Thoracic aorta (tissue), 2 donors: ENCODE data around the gene ZMYND10. TPM values are rescaled to one million over a fixed set of nuclear protein-coding genes. Genes with fewer than 3 reads are reported as not detected.
"Not testable (repeated sequence)": the region's sequence is repeated elsewhere in the genome, so short reads cannot be mapped to it uniquely, and the experiment has no call there.

Experiments used
- ATAC-seq: fragments of 150-250 bp; one replicate; pipeline ENCODE4 v1.8.0; 2017; ENCODE audit warnings: low read depth; ENCODE audit not compliant: insufficient number of reproducible peaks, low FRiP score
- DNase-seq: peaks from one replicate; pipeline ENCODE4 v3.0.0-alpha.2; 2020; ENCODE audit warnings: low spot score
- H3K27ac ChIP-seq, 2 donors: fragments of 200-600 bp; sonication (generic); 1 replicate in 1 of 2; 2 replicates in 1 of 2; pipeline ENCODE4 v1.5.1; 2016; ENCODE audit warnings: mild to moderate bottlenecking in 2 of 2, moderate library complexity in 2 of 2
- H3K27me3 ChIP-seq: fragments of 200-600 bp; sonication (generic); replicated peaks from 2 replicates; pipeline ENCODE4 v1.6.0; 2016; ENCODE audit warnings: mild to moderate bottlenecking; ENCODE audit not compliant: insufficient read depth
- H3K36me3 ChIP-seq: fragments of 200-600 bp; sonication (generic); one replicate; pipeline ENCODE4 v1.5.1; 2016
- H3K4me1 ChIP-seq, 2 donors: fragments of 200-600 bp; sonication (generic); 1 replicate in 1 of 2; 2 replicates in 1 of 2; pipeline versions ENCODE4 v1.5.1 to v1.6.0; 2016; ENCODE audit warnings: low read depth in 2 of 2, mild to moderate bottlenecking in 1 of 2; ENCODE audit not compliant: control insufficient read depth in 1 of 2
- H3K4me3 ChIP-seq: fragments of 200-600 bp; sonication (generic); 2 replicates; pipeline ENCODE4 v1.5.1; 2016; ENCODE audit warnings: mild to moderate bottlenecking
- H3K9me3 ChIP-seq: fragments of 200-600 bp; sonication (generic); 2 replicates; pipeline ENCODE4 v1.5.1; 2016
- CTCF ChIP-seq: fragments of 200-600 bp; sonication (generic); IDR thresholded peaks from one replicate; pipeline ENCODE4 v1.5.1; 2019; ENCODE audit warnings: antibody characterized with exemption
- total RNA-seq, 2 donors: library from RNA; depleted of rRNA; stranded (reverse); fragments of >200 nt; gene quantifications; one replicate each; pipeline versions ENCODE4 v1.1.0 to v1.2.3, GENCODE V29; 2016

Gene ZMYND10
- total RNA-seq, 2 donors from 2014 or later: not detected

- Histone ChIP-seq H3K9me3 (no peaks in the 10 kb centered on the region), H3K27me3 (no peaks in the 10 kb centered on the region), H3K4me1 (peaks cover 11 to 21% of the 10 kb centered on the region in 2 donors), H3K27ac (no peak overlapping the region), H3K36me3 (peaks cover 4% of the 10 kb centered on the region), H3K4me3 (no peak overlapping the region)
- TF ChIP-seq CTCF: no peak
- DNase-seq (no peak), ATAC-seq (no peak)
These were observed 30.7 kb downstream of the ZMYND10 start for GRCh38 chr3:50314816-50315215.

GRCh38 chr3:50314342-50314741 lies 31.2 kb downstream of the ZMYND10 start:
- Histone ChIP-seq H3K27me3 (no peaks in the 10 kb centered on the region), H3K4me3 (no peak overlapping the region), H3K27ac (no peak overlapping the region), H3K36me3 (peaks cover 4% of the 10 kb centered on the region), H3K9me3 (no peaks in the 10 kb centered on the region), H3K4me1 (peaks cover 7 to 17% of the 10 kb centered on the region in 2 donors)
- ATAC-seq: no peak
- DNase-seq: no peak
- TF ChIP-seq CTCF: no peak

- not testable (repeated sequence) for DNase-seq
These were observed 33.5 kb downstream of the ZMYND10 start for GRCh38 chr3:50312041-50312440.

GRCh38 chr3:50304601-50305000 lies 40.9 kb downstream of the ZMYND10 start:
- no peak overlapping the region for H3K4me3 ChIP-seq
- no peak for ATAC-seq
- no peaks in the 10 kb centered on the region for H3K36me3 ChIP-seq
- H3K9me3 ChIP-seq: no peaks in the 10 kb centered on the region
- H3K4me1 ChIP-seq: peaks cover 7 to 11% of the 10 kb centered on the region in 2 donors
- TF ChIP-seq CTCF: no peak
- no peaks in the 10 kb centered on the region for H3K27me3 ChIP-seq
- DNase-seq: no peak
- H3K27ac ChIP-seq: no peak overlapping the region

More at GRCh38 chr3:50312041-50312440, 33.5 kb downstream of the ZMYND10 start:
- H3K4me3 ChIP-seq, H3K27me3 ChIP-seq, H3K27ac ChIP-seq, H3K4me1 ChIP-seq, H3K36me3 ChIP-seq, H3K9me3 ChIP-seq, ATAC-seq: not testable (repeated sequence)

GRCh38 chr3:50303013-50303815 lies 42.3 kb downstream of the ZMYND10 start, which contains the start of gene HYAL1:
TSS of gene HYAL1 (minus strand) at chr3:50303574. CDS start at chr3:50302956, 618 bp downstream.
- no peak for ATAC-seq
- no peak within 1 kb of the TSS for H3K27ac ChIP-seq
- H3K27me3 ChIP-seq: no peaks in the 10 kb centered on the region
- H3K4me1 ChIP-seq: peaks cover 14 to 18% of the 10 kb centered on the region in 2 donors
- H3K9me3 ChIP-seq: no peaks in the 10 kb centered on the region
- no peak for DNase-seq
- no peaks in the 10 kb centered on the region for H3K36me3 ChIP-seq
- TF ChIP-seq CTCF: no peak
- no peak within 1 kb of the TSS for H3K4me3 ChIP-seq
